Mucosa of rectum (tissue), 2 donors: ENCODE measurements around the gene ZSWIM4.
A peak's percentile ranks its signal among the peaks of the same experiment; 100 is the strongest.
"Not testable (repeated sequence)": the region's sequence is repeated elsewhere in the genome, so short reads cannot be mapped to it uniquely, and the experiment has no call there.

Source experiments
- H3K27ac ChIP-seq, 2 donors: one replicate each; pipeline ENCODE4 v1.7.0; 2013; ENCODE audit warnings: inconsistent platforms in 2 of 2, low read depth in 2 of 2, low read length in 2 of 2
- H3K27me3 ChIP-seq, 2 donors: one replicate each; pipeline ENCODE4 v1.7.0; 2013; ENCODE audit warnings: low read length in 2 of 2; ENCODE audit not compliant: control insufficient read depth in 2 of 2, insufficient read depth in 2 of 2
- H3K36me3 ChIP-seq, 2 donors: one replicate each; pipeline ENCODE4 v1.7.0; 2013; ENCODE audit warnings: low read length in 2 of 2; ENCODE audit not compliant: control insufficient read depth in 2 of 2, insufficient read depth in 2 of 2
- H3K4me1 ChIP-seq, 2 donors: one replicate each; pipeline ENCODE4 v1.7.0; 2013; ENCODE audit warnings: low read length in 2 of 2, mild to moderate bottlenecking in 1 of 2; ENCODE audit not compliant: control insufficient read depth in 2 of 2, insufficient read depth in 2 of 2
- H3K4me3 ChIP-seq, 2 donors: one replicate each; pipeline ENCODE4 v1.7.0; 2013; ENCODE audit warnings: low read length in 2 of 2
- H3K9ac ChIP-seq, 2 donors: one replicate each; pipeline ENCODE4 v1.7.0; 2013; ENCODE audit warnings: low read length in 2 of 2, low read depth in 1 of 2, mild to moderate bottlenecking in 1 of 2
- H3K9me3 ChIP-seq, 2 donors: one replicate each; pipeline ENCODE4 v1.7.0; 2013; ENCODE audit warnings: low read length in 2 of 2; ENCODE audit not compliant: control insufficient read depth in 2 of 2
- donor health status: healthy.
- donor health status: Normal muscosa, but diverticular disease.

ZSWIM4 gene

DNA sequence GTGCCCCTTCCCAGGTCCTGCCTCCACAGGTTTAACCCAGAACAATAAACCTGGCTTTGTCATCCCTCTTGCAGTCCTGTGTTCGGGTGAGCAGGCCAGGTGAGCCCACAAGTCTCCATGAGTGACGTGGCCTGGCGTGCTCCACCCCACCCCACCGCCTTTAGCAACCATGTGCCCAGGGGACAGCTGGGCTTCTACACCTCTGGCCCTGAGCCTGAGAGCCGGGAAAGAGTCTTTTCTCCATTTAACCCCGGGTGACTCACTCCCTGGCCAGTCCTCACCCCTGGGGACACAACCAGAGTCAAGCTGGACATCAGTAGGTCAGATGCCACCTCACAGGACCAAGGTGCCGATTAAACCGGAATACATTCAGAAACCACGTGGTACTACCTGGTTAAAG, 16.8 kb upstream of the ZSWIM4 start:
- H3K27me3 ChIP-seq, result no peaks in the 10 kb centered on the region
- no peak overlapping the region for H3K4me3 ChIP-seq
- H3K27ac ChIP-seq, result no peak overlapping the region
- no peaks in the 10 kb centered on the region for H3K9me3 ChIP-seq
- H3K36me3 ChIP-seq, result peaks cover 20 to 24% of the 10 kb centered on the region in 2 donors
- H3K4me1 ChIP-seq, result peaks cover 16 to 17% of the 10 kb centered on the region in 2 donors
- no peak overlapping the region for H3K9ac ChIP-seq

- Histone ChIP-seq H3K9me3 (no peaks in the 10 kb centered on the region), H3K36me3 (peaks cover 20 to 24% of the 10 kb centered on the region in 2 donors), H3K4me3 (no peak overlapping the region), H3K9ac (no peak overlapping the region), H3K27ac (no peak overlapping the region), H3K4me1 (peaks cover 19 to 20% of the 10 kb centered on the region in 2 donors), H3K27me3 (no peaks in the 10 kb centered on the region)
Observed at GRCh38 chr19:13778847-13779246, 16.4 kb upstream of the ZSWIM4 start.

DNA sequence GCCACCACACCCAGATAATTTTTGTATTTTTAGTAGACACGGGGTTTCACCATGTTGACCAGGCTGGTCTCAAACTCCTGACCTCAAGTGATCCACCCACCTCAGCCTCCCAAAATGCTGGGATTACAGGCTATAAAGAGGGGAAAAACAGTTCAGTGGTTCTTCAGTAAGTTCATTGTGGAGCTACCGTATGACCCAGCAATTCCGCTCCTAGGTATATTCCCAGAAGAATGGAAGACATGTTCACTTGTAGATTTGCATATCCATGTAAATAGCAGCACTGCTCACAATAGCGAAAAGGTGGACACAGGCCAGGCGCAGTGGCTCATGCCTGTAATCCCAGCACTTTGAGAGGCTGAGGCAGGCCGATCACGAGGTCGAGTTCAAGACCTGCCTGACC, 15.4 kb upstream of the ZSWIM4 start:
- peaks cover 19 to 21% of the 10 kb centered on the region in 2 donors for H3K4me1 ChIP-seq

GRCh38 chr19:13781547-13781946, 13.7 kb upstream of the ZSWIM4 start:
- H3K27me3 ChIP-seq, result no peaks in the 10 kb centered on the region
- H3K9ac ChIP-seq, result no peak overlapping the region
- H3K9me3 ChIP-seq, result no peaks in the 10 kb centered on the region
- H3K4me3 ChIP-seq, result no peak overlapping the region
- H3K27ac ChIP-seq, result peak overlapping the region; percentile 31 to 52
- peaks cover 13 to 15% of the 10 kb centered on the region in 2 donors for H3K4me1 ChIP-seq
- H3K36me3 ChIP-seq, result peaks cover 20 to 24% of the 10 kb centered on the region in 2 donors

More for the DNA sequence above, 15.4 kb upstream of the ZSWIM4 start:
- H3K9me3 ChIP-seq, H3K4me3 ChIP-seq, H3K9ac ChIP-seq, H3K27me3 ChIP-seq, H3K27ac ChIP-seq: not testable (repeated sequence)
- H3K36me3 ChIP-seq, result peaks cover 20 to 24% of the 10 kb centered on the region in 2 donors

DNA sequence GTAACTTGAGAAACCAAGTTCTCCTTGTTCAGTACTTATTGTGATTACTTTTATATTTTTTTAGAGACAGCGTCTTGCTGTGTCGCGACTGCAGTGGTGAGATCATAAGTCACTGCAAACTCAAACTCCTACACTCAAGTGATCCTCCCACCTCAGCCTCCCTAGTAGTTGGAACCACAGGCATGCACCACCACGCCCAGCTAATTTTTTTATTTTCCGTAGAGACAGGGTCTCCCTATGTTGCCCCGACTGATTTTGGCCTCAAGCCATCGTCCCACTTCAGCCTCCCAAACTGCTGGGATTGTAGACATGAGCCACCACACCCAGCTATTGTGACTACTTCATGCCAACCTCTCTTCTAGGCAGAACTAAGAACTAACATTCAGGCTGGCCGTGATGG, 12.7 kb upstream of the ZSWIM4 start:
- Histone ChIP-seq H3K4me3 (no peak overlapping the region), H3K27me3 (no peaks in the 10 kb centered on the region), H3K9ac (no peak overlapping the region), H3K4me1 (peaks cover 13 to 15% of the 10 kb centered on the region in 2 donors), H3K27ac (peak overlapping the region in 1 of 2 donors; percentile 49), H3K9me3 (no peaks in the 10 kb centered on the region), H3K36me3 (peaks cover 19 to 21% of the 10 kb centered on the region in 2 donors)

DNA sequence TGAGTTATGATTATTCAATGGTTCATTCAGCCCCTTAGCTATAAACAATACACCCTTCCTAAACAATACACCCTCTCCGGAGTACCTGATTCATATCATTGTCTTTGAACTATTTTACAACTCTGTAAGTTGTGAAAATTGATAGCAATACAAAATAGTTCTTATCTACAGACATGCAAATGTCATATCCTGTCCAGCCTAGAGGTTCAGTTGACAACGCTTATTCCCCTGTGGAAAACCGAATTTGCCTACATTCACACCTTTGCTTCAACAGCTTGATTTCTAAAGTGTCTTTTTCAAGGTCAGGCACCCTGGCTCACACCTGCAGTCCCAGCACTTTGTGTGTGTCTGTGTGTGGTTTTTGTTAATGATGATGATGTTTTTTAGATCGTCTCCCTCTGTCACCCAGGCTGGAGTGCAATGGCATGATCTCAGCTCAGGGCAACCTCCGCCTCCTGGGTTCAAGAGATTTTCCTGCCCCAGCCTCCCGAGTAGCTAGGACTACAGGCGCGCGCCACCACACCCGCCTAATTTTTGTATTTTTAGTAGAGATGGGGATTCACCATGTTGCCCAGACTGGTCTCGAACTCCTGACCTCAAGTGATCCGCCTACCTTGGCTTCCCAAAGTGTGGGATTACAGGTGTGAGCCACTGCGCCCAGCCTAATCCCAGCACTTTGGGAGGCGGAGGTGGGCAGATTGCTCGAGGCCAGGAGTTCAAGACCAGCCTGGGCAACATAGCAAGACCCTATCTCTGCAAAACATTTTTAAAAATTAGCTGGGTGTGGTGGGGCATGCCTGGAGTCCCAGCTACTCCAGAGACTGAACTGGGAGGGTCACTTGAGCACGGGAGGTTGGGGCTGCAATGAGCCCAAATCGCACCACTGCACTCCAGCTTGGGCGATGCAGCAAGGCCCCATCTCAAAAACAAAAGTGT, 11.4 kb upstream of the ZSWIM4 start:
- Histone ChIP-seq H3K9me3 (no peaks in the 10 kb centered on the region), H3K27ac (peak overlapping the region in 1 of 2 donors; percentile 20), H3K4me1 (peaks cover 13 to 19% of the 10 kb centered on the region in 2 donors), H3K36me3 (peaks cover 6 to 8% of the 10 kb centered on the region in 2 donors), H3K4me3 (no peak overlapping the region), H3K27me3 (no peaks in the 10 kb centered on the region), H3K9ac (no peak overlapping the region)

DNA sequence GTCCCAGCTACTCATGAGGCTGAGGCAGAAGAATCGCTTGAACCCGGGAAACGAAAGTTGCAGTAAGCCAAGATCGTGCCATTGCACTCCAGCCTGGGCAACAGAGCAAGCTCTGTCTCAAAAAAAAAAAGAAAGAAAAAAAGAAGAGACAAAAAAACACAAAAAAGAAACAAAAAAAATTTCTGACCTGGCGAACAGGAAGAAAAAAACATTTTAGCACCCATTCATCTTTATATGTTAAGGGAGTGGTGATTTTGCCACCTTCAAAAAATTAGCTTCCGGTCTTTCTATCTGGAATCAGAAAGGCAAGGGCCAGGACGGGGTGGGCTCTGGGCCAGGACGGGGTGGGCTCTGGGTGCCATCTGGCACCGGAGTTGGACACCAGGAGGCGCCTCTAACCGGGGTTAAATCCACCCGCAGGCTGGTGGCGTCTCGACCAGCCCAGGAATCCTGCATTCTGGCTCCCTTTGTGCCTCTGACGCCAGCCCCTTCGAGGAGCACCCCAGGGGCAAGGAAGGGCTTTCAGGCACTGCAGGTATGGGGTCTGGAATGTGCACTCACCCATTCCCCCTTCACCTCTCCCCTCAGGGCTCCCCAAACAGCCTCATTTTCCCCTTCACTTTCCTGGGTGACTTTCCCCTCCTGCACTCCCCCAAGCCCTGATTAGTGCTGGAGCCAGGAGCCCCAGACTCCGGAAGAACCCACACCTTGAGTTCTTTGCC, 10.4 kb upstream of the ZSWIM4 start:
- no peaks in the 10 kb centered on the region for H3K27me3 ChIP-seq
- no peaks in the 10 kb centered on the region for H3K9me3 ChIP-seq
- H3K36me3 ChIP-seq, result no peaks in the 10 kb centered on the region
- H3K27ac ChIP-seq, result no peak overlapping the region
- peaks cover 13 to 19% of the 10 kb centered on the region in 2 donors for H3K4me1 ChIP-seq
- peak overlapping the region; percentile 23 to 41 for H3K9ac ChIP-seq
- H3K4me3 ChIP-seq, result peak overlapping the region; percentile 6 to 48

DNA sequence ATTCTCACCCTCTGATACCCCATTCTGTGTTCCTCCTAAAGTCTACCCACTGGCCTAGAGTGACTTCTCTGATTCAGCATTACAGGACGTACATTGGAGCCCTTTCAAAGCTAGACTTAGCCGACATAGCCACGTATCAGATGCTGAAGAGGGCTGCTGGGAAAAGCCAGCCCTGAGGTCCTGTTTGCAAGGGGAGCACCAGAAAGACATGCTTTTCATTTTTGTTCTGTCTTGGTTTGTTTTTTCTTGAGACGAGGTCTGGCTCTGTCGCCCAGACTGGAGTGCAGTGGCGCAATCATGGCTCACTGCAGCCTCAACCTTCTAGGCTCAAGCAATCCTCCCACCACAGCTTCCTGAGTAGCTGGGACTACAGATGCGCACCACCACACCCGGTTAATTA, 6.3 kb upstream of the ZSWIM4 start:
- Histone ChIP-seq H3K36me3 (no peaks in the 10 kb centered on the region), H3K27ac (no peak overlapping the region), H3K9me3 (no peaks in the 10 kb centered on the region), H3K27me3 (no peaks in the 10 kb centered on the region), H3K9ac (peak overlapping the region; percentile 1 to 8), H3K4me1 (peaks cover 0 to 8% of the 10 kb centered on the region in 2 donors), H3K4me3 (peak overlapping the region in 1 of 2 donors; percentile 37)

- H3K4me3 ChIP-seq, result no peak overlapping the region
- H3K27ac ChIP-seq, result no peak overlapping the region
- no peaks in the 10 kb centered on the region for H3K9me3 ChIP-seq
- no peaks in the 10 kb centered on the region for H3K36me3 ChIP-seq
- H3K27me3 ChIP-seq, result no peaks in the 10 kb centered on the region
- peaks cover 6 to 7% of the 10 kb centered on the region in 2 donors for H3K4me1 ChIP-seq
- no peak overlapping the region for H3K9ac ChIP-seq
Observed at GRCh38 chr19:13790354-13790753, 4.9 kb upstream of the ZSWIM4 start.

DNA sequence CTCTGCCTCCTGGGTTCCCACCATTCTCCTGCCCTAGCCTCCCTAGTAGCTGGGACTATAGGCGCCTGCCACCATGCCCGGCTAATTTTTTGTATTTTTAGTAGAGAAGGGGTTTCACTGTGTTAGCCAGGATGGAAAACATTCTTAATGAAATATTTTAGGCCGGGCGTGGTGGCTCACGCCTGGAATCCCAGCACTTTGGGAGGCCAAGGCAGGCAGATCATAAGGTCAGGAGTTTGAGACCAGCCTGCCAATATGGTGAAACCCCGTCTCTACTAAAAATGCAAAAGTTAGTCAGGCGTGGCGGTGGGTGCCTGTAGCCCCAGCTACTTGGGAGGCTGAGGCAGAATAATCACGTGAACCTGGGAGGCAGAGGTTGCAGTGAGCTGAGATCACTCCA, 1.9 kb upstream of the ZSWIM4 start:
- not testable (repeated sequence) for H3K27me3 ChIP-seq, H3K9me3 ChIP-seq, H3K27ac ChIP-seq, H3K9ac ChIP-seq, H3K4me3 ChIP-seq, H3K36me3 ChIP-seq
- H3K4me1 ChIP-seq, result peaks cover 15 to 20% of the 10 kb centered on the region in 2 donors
